SK-N-MC (cell line): ENCODE results near the gene HINT2.

Experiments used
- EZH2 ChIP-seq: fragments of 200-600 bp; sonication (generic); IDR thresholded peaks from one replicate; pipeline ENCODE4 v1.6.1; 2017; ENCODE audit warnings: antibody characterized with exemption
- FOXP2 ChIP-seq: optimal IDR thresholded peaks from 2 replicates; pipeline ENCODE3; 2011; ENCODE audit warnings: mild to moderate bottlenecking, moderate library complexity; ENCODE audit not compliant: insufficient read depth; ENCODE audit errors: extremely low read length, control extremely low read depth

DNA sequence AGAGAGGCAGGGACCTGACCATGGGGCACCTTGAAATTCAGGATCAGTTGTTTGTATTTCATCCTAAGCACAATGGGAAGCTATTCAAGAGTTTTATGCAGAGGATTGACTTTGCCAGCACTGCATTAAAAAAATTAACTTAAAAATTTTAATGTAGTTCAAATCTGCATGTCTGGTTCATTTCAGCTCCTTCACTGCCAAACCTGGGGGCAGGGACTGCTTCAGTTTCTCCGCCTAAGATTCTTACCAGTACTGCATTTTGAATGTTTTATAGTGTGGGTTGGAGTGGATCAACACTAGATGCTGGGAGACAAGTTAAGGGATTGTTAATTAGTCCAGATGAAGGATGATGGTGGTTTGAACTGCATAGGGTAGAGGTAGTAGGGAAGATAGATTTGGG is 45.1 kb downstream of the HINT2 start:
- TF ChIP-seq FOXP2 (no peak), EZH2 (no peak)
